ENCODE data around the gene MASP1.

DNA sequence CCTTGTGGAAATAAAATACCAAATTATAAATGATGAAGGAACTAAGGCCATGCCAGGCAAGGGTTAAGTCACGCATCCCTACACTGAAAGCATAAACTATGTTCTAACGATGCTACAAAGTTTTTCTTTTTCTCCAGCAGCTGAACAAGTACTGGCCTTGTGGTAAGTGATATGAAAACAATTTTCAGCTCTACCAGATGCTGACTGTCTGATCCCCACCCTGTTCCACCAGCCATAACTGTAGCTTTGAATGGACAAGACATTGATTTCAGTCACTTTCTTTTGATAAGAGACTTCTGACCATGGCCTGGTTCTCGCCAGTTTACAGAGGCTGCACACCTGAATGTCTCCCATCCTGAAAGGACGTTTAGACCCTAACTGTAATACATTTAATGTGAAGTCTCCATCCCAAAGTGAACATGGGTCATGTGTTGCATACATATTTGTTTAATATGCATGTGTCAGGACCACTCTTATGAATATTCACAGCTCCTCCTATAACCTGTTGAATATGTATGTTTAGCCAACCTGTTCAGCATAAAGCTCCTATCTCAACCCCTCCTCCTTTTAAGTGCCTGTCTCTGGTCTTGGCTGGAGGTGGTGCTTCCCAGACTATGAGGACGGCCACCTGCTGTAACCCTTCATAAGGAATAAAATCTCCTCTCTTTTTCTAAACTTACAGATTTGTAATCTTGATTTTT lies 33.4 kb downstream of the MASP1 start:
- TF ChIP-seq, protein P1, sequence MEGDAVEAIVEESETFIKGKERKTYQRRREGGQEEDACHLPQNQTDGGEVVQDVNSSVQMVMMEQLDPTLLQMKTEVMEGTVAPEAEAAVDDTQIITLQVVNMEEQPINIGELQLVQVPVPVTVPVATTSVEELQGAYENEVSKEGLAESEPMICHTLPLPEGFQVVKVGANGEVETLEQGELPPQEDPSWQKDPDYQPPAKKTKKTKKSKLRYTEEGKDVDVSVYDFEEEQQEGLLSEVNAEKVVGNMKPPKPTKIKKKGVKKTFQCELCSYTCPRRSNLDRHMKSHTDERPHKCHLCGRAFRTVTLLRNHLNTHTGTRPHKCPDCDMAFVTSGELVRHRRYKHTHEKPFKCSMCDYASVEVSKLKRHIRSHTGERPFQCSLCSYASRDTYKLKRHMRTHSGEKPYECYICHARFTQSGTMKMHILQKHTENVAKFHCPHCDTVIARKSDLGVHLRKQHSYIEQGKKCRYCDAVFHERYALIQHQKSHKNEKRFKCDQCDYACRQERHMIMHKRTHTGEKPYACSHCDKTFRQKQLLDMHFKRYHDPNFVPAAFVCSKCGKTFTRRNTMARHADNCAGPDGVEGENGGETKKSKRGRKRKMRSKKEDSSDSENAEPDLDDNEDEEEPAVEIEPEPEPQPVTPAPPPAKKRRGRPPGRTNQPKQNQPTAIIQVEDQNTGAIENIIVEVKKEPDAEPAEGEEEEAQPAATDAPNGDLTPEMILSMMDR (IDR thresholded peaks at IDR 0.05), result no peak
- TF ChIP-seq ZFX (IDR thresholded peaks at IDR 0.05; ENCODE audit: borderline replicate concordance), result no peak
